Activated CD4-positive, alpha-beta T cell treated with anti-CD3 and anti-CD28 coated beads, Interleukin-2, amount 50 U/mL, for 24 hours (primary cell): ENCODE data around the gene CREG2.
"Not testable (repeated sequence)": the region's sequence is repeated elsewhere in the genome, so short reads cannot be mapped to it uniquely, and the experiment has no call there.

Experiments
- DNase-seq, 2 donors: peaks; one replicate each; pipeline ENCODE4 v3.0.0-alpha.2; 2020; ENCODE audit warnings: low read depth in 1 of 2, low spot score in 1 of 2

CREG2 gene

DNA sequence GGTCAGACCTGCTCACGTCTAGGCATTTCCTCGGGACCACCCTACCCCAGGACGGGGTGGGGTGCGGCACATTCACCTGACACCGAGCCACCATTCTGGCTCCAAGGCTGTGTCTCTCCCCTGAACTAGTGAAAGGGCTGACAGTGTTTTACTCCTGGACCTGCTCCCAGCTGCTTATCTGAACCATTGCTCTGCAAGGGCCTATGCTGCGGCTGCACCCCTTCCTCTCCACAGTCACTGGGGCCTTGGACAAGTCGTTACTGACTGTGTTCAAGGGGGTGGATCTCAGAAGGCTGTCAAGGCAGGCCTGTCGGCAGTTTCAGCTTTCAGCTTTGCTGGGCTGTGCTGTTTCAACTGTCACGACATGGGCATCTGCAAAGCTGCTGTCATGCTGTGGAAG lies 11.7 kb downstream of the CREG2 start:
- no peak for DNase-seq

DNA sequence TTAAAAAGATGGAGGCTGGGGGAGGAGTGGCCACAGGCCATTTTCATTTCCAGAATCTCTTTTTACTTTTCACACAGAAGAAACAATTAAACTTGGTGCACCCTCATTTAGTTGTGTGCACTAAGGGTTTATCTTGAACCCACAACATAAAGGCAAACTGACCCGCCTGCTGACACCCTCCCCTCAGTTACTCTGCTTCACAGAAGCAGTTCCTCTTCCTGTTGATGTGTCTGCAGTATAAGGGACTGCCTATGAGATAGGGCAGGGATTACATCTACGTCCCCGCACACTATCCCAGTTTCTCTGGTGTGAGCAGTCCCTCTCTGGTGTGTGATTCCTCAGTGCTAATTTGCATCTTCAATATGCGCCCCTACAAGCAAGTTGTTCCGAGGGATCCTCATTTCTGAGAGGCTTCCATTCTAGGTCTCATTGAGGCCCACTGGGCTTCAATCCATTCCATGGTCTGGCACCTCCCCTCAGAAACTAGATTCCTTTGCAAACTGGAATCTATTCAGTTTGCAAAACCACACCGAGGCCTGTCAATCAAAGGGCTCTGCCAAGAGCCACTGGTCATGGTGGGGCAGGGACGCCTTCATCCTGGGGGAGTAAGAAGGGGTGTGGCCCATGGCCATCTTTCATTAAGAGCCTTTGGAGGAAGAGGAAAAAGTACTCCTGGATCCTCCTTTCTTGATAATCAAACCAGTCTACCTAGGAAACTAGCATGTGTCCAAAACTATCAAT lies 12.3 kb downstream of the CREG2 start:
- DNase-seq = no peak

DNA sequence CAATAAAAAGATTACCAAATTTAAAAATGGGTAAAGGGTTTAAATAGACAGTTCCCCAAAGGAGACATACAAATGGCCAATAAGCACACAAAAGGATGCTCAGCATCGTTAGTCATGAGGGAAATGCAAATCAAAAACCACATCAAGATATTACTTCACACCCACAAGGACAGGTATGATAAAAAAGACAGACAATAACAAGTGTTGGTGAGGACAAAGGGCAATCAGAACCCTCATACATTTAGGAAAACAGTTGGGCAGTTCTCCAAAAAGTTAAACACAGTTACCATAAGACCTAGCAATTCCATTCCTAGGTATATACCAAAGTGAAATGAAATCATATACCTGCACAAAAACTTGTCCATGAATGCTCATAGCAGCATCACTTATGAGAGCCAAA lies 14.5 kb downstream of the CREG2 start:
- DNase-seq = no peak

DNA sequence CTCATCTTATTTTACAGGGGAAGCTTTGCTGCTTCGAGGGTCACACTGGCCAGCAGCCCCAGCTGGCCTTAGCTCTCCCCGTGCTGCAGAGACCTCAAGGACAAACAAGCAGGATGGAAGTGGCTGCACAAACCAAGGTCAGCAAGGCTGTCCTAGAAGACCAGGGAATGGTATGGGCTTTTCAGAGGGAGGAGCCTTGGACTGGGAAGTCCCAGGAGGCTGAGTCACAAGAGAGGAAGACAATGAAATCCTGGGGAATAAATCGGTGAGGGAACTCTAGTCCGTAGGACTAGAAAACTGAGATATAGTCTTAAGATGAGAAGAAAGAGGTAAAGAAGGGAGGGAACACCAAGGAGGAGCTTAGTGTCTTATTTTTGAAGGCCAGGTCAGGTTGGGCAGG lies 15.7 kb downstream of the CREG2 start:
- DNase-seq = no peak

DNA sequence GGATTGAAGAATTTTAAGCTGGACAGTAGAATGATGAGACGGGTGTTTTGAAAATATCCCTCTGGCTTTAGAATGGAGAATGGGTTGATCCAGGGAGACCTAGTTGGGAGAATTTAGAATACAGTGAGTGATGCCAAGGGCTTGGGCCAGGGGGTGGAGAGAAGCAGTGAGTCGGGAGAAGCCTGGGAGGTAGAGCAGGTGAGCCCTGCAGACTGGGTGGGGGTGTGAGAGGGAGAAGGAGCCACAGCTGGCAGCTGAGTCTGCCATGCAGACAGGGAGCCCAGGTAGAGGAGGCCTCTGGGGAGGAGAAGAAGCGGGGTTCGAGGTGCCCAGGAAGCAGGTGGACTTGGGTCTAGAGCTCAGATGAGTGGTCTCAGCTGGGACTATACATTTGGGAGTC lies 18.2 kb downstream of the CREG2 start:
- DNase-seq = no peak

DNA sequence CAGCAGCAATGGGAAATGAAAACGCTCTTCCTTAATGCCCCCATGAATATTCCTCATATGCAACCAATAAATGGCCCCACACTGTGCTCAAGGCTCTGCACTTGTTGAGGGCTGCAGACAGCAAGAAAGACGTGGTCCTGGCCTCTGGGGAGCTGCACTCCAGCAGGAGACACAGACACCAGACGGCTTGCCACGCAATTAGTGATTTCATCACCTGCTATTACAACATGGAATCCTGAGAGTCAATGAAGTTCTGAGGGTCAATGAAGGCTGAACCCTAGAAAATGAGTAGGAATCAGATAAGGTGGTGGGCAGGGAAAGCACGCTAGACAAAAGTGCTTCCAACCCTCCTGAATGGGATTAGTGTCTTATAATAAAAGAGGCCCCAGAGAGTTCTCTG lies 18.9 kb downstream of the CREG2 start:
- DNase-seq = no peak

DNA sequence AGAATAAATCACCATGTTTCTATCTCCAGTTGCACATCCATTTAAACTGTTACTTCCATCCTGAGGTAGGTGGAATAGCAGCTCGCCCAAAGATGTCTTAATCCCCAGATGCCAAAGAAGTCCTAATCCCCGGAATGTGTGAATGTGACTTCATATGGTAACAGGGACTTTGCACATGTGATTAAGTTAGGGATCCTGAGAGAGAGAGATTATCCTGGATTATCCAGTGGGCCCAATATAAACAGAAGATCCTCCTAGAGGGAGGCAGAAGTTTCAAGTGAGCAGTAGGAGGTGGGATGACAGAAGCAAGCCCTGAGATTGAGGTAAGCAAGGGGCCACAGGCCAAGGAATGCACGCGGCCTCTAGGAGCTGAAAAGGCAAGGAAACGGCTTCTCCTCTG lies 19.8 kb downstream of the CREG2 start:
- no peak for DNase-seq

DNA sequence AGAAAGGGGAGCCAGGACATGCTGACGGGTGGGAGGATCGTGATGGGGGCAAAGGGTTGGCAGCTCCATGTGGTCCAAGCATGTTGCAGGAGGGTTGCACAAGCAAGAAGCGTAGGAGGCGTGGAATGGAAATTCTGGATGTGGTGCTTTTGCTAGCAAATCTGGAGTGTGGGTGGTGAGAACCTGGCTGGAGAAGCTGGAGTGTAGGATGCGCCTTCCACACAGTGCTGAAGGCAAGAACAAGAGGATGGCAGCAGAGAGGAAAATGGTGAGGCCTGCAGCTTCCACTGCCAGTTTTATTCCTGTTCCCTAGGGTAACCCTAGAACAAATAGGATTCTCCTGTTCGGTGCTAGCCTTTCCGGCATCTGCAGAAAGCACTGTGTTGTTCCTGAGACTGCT lies 22.4 kb downstream of the CREG2 start:
- DNase-seq = no peak

DNA sequence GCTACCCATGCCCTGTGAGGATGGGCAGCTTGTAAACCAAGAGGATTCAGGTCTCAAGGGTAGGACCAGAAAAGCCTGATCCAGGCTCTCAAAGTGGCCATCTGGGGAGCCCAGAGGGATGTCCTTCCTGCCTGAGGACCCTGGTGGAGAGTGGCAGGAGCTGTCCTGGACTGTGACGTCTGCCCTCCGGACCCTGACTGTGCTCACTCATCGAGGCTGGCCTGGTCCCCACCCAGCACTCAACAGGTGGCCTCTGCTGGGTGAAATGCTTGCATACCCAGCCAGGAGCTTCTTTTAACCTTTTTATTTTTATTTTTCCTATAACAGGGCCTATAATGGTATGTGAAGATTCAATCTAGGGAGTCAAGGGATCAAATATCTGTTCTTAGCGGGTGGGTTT lies 24.5 kb downstream of the CREG2 start:
- DNase-seq = no peak

DNA sequence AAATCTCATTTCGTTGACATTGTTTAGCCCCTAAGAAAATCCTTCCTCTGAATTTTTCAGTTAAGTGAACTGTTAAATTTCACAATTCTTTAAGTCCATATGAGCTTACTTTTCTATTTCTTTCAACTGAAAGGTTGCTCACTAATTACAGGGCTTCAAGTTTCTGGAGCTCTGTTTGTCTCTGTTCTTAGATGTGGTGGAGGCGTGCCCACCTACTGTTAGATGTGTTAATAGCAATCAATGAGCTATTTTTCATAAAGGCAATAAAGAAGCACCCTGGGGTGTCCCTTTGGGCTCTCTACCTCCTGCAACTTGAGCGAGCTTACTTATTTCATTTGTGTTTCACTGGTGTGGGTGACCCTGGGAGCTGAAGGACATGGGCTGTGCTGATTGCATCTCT lies 25.0 kb downstream of the CREG2 start:
- no peak for DNase-seq

DNA sequence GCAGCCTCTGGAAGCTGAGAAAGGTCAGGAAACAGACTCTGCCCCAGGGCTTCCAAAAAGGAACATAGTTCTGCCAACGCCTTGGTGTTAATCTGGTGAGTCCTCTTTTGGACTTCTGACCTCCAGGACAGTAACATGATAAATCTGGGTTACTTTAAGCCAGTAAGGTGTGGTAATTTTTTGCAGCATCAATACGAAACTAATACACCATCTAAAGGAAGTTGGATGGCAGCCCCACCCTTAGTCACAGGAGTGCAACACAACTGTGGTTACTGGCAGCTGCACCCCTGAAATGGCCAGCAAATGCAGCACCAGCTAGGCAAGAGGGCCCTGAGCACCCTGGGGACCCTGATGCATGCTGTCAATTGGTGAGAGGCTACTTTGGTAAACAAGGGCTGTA lies 25.8 kb downstream of the CREG2 start:
- DNase-seq = no peak

DNA sequence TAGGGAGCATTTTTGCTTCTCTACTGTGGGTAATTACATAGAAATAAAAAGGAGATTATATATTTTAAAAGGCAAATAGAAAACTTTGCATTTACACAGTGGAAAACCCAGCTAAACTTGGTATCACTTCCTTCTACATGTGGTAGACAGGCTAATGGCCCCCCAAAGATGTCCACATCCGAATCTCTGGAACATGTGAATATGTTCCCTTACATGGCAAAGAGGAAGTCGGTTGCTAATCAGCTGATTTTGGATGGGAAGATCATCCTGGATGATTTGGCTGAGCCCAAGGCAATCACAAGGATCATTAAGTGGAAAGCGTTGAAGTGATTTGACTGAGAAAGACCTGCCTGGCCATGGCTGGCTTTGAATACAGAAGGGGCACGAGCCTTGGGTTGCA lies 26.2 kb downstream of the CREG2 start:
- DNase-seq = no peak

DNA sequence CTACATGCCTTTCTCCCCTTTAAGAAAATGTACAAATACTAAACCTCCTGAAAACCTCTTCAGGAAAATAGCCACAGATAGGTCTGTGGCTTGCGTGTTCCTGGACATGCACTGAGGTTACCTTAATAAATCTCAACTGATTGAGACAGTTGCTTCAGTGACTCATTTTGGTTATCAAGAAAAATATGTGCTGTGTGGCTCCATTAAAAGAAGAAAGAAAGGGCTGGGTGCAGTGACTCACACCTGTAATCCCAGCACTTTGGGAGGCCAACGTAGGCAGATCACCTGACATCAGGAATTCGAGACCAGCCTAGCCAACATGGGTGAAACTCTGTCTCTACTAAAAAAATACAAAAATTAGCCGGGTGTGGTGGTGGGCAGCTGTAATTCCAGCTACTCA lies 27.1 kb downstream of the CREG2 start:
- DNase-seq = no peak

DNA sequence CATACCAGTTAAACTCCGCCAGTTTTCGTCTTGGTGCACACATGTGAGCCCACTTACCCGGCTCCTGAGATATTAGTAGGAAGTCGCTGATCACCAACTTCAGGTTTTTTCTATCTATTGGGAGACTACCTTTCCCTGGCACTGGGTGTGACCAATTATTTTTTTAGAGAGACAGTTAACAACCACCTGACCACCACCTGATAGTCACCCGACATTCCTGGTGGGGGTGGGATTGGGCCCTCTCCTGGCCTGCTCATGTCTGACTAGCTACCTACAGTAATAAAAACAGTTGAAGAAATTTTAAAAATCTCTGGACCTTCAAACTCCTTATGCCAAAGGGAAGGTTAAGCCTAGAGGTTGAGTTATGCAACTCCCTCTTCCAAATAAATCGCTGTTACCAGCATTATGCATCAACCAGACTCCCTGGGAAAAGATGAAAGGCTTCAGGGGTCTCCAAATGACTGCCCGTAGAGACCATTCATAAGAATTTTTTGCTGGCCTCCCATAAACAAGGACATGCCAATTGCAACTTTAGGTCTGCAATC lies 27.8 kb downstream of the CREG2 start:
- no peak for DNase-seq

DNA sequence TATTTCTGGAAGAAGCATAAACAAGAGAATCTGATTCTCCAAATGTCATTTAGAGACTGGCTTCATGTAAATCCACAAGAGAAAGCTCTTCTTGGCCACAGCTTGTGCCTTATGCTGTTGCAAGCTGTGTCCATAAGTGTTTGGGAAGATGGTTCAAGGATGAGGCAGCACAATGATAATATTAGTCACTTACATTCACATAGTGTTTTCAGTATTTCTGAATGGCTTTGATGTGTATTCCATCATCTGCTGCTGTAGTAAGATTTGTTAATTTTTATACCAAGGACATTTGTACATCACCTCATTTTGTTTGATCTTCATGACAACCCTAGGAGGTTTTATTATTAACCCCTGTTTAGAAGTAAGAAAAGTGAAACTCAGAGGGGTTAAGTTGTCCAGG lies 29.9 kb downstream of the CREG2 start:
- DNase-seq = no peak

DNA sequence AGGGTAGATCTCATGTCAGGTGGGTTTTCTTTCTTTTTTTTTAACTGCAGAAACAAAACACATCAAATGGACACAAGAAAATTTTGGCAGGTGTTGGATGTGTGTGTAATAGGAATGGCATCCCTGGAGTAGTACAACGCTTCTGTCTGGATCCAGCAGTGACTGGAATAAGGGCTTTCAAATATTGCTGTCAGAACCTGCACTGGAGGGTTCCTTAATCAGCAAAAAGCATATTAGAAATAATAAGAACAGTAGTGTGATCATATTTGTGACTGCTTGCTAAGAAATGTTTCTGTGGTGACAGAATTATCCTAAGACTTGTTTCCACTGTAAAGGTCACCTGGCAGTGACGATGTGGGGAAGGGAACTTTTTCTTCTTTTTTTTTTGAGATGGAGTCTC lies 30.8 kb downstream of the CREG2 start:
- no peak for DNase-seq

DNA sequence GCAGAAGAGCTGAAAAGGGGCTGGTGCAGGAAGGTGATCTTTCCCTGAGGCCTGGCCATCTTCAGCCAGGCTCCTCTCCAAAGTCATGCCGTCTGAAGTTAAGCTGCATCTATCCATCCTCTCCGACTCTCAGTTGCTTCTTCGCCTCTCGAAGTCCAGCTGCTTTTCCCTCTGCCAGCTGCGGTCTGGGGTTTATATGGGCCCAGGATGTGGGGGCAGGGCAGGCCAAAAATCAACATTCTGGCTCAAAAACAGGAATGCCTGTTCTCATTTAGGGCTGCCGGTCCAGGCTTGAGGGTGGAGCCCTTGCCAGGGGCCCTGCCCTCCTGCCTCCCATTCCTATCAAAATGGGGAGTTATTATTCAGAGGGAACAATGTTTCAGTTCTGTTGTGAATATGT lies 31.2 kb downstream of the CREG2 start:
- DNase-seq = no peak

DNA sequence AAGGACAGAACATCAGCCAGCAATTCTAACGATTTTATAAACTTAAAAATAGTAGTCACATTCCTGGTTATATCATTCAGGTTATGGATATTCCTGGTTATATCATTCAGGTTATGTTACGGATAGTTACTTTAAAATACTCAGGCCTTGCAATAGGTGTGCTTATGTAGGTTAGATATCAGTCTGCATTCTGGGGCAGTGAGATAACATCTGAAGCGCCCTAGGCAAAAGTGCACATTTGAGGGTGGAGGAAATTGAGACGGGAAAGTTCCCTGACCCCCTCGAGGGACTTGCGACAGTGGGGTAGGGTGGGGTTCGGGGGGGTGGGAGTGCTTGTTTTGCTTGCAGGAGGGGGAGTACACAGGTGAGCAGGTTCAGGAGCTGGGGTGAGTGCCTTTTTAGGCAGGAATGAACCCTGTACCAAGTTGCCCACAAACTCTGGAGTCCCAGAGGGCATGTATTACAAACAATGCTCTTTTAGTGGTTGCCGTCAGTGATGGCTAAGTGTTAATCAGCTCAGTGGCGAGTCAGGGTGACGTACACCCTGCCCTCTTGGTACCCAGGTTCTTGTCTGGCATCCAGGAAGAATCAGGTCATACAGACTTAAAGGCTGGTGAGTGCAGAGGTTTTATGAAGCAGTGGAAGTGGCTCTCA lies 31.8 kb downstream of the CREG2 start:
- DNase-seq = no peak

DNA sequence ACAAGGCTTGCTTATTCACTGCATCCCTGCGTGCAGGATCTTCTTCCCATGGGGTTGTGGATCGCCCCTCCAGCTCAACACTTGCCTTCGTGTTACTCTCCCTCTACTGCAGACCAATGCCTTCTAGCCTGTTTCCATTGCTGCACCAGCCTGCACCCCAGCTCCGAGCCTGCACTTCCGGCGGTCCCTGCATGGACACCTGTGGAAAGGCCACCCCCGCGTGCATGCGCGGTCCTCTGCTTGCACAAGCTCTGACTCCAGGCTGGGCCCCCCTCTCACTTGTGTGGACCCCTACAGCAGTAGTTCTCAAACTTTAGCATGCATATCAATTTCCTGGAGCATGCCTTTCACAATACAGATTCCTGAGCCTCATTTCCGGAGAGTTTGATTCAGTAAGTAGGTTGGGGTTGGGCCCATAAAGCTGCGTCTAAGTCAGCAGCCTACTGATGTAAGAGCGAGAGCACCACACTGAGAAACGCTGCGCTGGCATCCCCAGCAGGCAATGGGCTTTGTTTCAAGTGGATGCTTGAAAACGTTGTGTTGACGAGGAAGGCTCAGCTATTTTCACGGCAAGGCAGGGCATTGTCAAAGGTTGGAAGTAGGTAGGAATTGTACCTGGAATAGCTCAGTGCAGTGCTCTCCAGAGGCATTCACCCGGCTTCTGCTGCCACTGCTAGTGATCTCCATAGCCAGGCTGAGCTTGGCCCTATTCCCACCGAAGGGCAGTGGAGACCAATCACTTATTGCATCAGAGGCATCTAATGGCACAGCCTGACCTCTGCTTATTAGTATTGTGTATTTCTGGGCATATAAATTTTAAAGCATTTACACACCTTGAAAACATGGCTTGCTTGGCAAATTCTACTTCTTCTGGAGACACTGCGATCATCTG lies 32.6 kb downstream of the CREG2 start:
- no peak for DNase-seq

DNA sequence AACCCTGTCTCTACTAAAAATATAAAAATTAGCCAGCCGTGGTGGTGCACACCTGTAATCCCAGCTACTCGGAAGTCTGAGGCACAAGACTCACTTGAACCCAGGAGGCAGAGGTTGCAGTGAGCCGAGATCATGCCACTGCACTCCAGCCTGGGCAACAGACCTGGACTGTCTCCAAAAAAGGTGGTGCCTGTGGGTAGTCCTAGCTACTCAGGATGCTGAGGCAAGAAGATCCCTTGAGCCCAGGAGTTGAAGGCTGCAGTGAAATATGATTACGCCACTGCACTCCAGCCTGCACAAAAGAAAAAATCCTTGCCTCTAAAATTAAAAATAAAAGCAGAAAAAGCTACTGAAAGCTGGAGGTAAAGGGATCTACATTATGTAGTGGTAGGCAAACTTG lies 34.7 kb downstream of the CREG2 start:
- not testable (repeated sequence) for DNase-seq

DNA sequence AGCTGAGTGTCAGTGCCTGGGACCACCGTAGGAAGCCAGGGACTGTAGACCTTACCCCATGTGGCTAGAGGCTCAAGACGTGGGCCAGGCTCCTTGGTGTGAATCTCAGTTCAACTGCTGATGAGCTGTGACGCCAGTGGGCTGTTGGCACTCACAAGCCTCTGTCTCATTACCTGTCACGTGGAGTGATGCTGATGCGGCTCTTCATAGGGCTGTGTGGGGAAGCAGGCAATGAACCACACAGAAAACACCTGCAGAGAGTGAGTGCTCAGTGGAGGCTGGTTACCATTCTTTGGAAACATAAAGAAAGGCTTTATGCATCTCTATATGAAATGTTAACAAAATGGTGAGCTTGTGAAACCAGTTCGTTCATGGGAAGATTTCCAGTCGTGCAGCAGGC lies 36.1 kb downstream of the CREG2 start:
- DNase-seq = no peak
